DND-41 (cell line): ENCODE data around the gene WDPCP.

Source experiments
- ATAC-seq: fragments of 200-7000 bp; cut with Tn5 transposase; 3 replicates; pipeline ENCODE4 v1.9.1; 2021; ENCODE audit warnings: low read depth; ENCODE audit not compliant: insufficient read depth
- DNase-seq: peaks from one replicate; pipeline ENCODE4 v3.0.0-alpha.2; 2020
- H2AFZ ChIP-seq: 2 replicates; pipeline ENCODE4 v1.6.0; 2012; ENCODE audit warnings: low read depth, low read length
- H3K27ac ChIP-seq: 2 replicates; pipeline ENCODE4 v1.5.1; 2012; ENCODE audit warnings: low read length, inconsistent platforms
- H3K27me3 ChIP-seq: fragments of 200-600 bp; sonication (generic); 2 replicates; pipeline ENCODE4 v1.6.0; 2012; ENCODE audit warnings: low read length, mild to moderate bottlenecking, inconsistent platforms; ENCODE audit not compliant: insufficient read depth, poor library complexity
- H3K36me3 ChIP-seq: 2 replicates; pipeline ENCODE4 v1.5.1; 2012; ENCODE audit warnings: low read length, inconsistent platforms; ENCODE audit not compliant: insufficient read depth
- H3K4me1 ChIP-seq: 2 replicates; pipeline ENCODE4 v1.5.1; 2012; ENCODE audit warnings: mild to moderate bottlenecking, low read length; ENCODE audit not compliant: insufficient read depth
- H3K4me2 ChIP-seq: 2 replicates; pipeline ENCODE4 v1.6.0; 2012; ENCODE audit warnings: mild to moderate bottlenecking, moderate library complexity, low read length, inconsistent platforms; ENCODE audit not compliant: insufficient read depth
- H3K4me3 ChIP-seq, 2 experiments: fragments of 200-600 bp in 1 of 2; shearing (Covaris generic) in 1 of 2; 2 replicates each; pipeline ENCODE4 v1.5.1; 2012 to 2016; ENCODE audit warnings: inconsistent platforms in 2 of 2, low read length in 2 of 2, mild to moderate bottlenecking in 2 of 2, low read depth in 1 of 2, moderate library complexity in 1 of 2
- H3K79me2 ChIP-seq: 2 replicates; pipeline ENCODE4 v1.6.0; 2012; ENCODE audit warnings: low read length, inconsistent platforms; ENCODE audit not compliant: insufficient read depth
- H3K9ac ChIP-seq: 2 replicates; pipeline ENCODE4 v1.6.0; 2012; ENCODE audit warnings: low read depth, mild to moderate bottlenecking, inconsistent platforms, low read length, moderate library complexity
- H3K9me3 ChIP-seq: 2 replicates; pipeline ENCODE4 v1.5.1; 2012; ENCODE audit warnings: low read length, moderate library complexity, mild to moderate bottlenecking, inconsistent platforms; ENCODE audit not compliant: insufficient read depth, severe bottlenecking
- H4K20me1 ChIP-seq: 2 replicates; pipeline ENCODE4 v1.6.0; 2012; ENCODE audit warnings: low read length; ENCODE audit not compliant: insufficient read depth
- CTCF ChIP-seq: IDR thresholded peaks from 2 replicates; pipeline ENCODE4 v1.5.1; 2012; ENCODE audit warnings: borderline replicate concordance, low read length, moderate library complexity, mild to moderate bottlenecking; ENCODE audit not compliant: poor library complexity, severe bottlenecking; ENCODE audit errors: extremely low read depth
- EZH2 ChIP-seq: IDR thresholded peaks from 3 replicates; pipeline ENCODE4 v1.6.1; 2012; ENCODE audit warnings: borderline replicate concordance, low read depth, mild to moderate bottlenecking, moderate library complexity, low read length, inconsistent platforms; ENCODE audit not compliant: severe bottlenecking

Gene WDPCP

DNA sequence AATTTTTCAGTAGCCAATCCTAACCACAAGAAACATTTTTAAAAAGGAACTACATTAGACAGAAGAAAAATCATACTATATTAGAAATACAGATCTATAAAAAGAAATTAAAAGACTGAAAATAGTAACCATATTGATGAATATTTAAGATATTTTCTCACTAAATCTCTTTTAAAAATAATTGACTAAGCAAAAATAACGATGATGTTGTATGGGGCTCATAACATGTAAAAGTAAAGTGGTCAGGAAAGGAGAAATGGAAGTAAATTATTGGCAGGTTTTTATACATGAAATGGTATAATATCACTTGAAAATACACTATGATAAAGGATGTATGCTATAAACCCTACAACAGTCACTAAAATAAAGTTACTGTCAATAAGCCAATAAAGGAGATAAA, 5.4 kb downstream of the WDPCP start:
- Histone ChIP-seq H3K4me2 (no peak overlapping the region), H2AFZ (no peak overlapping the region), H3K4me3 (no peak overlapping the region), H3K79me2 (peaks cover 77% of the 10 kb centered on the region), H3K9me3 (no peaks in the 10 kb centered on the region), H3K27me3 (no peaks in the 10 kb centered on the region), H4K20me1 (no peaks in the 10 kb centered on the region), H3K36me3 (no peaks in the 10 kb centered on the region), H3K9ac (no peak overlapping the region), H3K27ac (no peak overlapping the region), H3K4me1 (peaks cover 23% of the 10 kb centered on the region)
- DNase-seq, result no peak
- TF ChIP-seq EZH2 (no peak), CTCF (no peak)
- no peak for ATAC-seq

GRCh38 chr2:63581298-63581961, 6.8 kb downstream of the WDPCP start:
- DNase-seq (no peak), ATAC-seq (no peak)
- TF ChIP-seq CTCF, result no peak
- peaks cover 2% of the 10 kb centered on the region; the same call in 1 of the 2 replicates for H4K20me1 ChIP-seq
- no peak overlapping the region for H3K4me2 ChIP-seq
- no peak overlapping the region for H2AFZ ChIP-seq
- no peaks in the 10 kb centered on the region for H3K27me3 ChIP-seq
- no peaks in the 10 kb centered on the region for H3K36me3 ChIP-seq
- H3K27ac ChIP-seq, result no peak overlapping the region
- no peak overlapping the region for H3K9ac ChIP-seq
- H3K4me3 ChIP-seq, result no peak overlapping the region
- H3K9me3 ChIP-seq, result no peaks in the 10 kb centered on the region
- peaks cover 69% of the 10 kb centered on the region for H3K79me2 ChIP-seq
- peaks cover 10% of the 10 kb centered on the region for H3K4me1 ChIP-seq

- Histone ChIP-seq H3K79me2 (peaks cover 68% of the 10 kb centered on the region), H3K4me3 (no peak overlapping the region), H3K27ac (no peak overlapping the region), H4K20me1 (peaks cover 4% of the 10 kb centered on the region; the same call in 1 of the 2 replicates), H2AFZ (no peak overlapping the region), H3K36me3 (no peaks in the 10 kb centered on the region), H3K4me1 (peaks cover 4% of the 10 kb centered on the region; the same call in 1 of the 2 replicates), H3K9me3 (no peaks in the 10 kb centered on the region), H3K27me3 (no peaks in the 10 kb centered on the region), H3K9ac (no peak overlapping the region), H3K4me2 (no peak overlapping the region)
- TF ChIP-seq EZH2 (no peak), CTCF (no peak)
- DNase-seq, result no peak
- ATAC-seq, result no peak
These were observed 7.5 kb downstream of the WDPCP start for GRCh38 chr2:63580651-63581297.
